HG02885 (cell line): ENCODE results near the gene GHRL.
"Not testable (repeated sequence)": the region's sequence is repeated elsewhere in the genome, so short reads cannot be mapped to it uniquely, and the experiment has no call there.

Source experiments
- ATAC-seq: cut with Tn5 transposase; IDR thresholded peaks from one replicate; pipeline ENCODE4 v1.9.1; 2021; ENCODE audit warnings: mild to moderate bottlenecking; ENCODE audit not compliant: unreplicated experiment, poor library complexity

The GHRL gene

DNA sequence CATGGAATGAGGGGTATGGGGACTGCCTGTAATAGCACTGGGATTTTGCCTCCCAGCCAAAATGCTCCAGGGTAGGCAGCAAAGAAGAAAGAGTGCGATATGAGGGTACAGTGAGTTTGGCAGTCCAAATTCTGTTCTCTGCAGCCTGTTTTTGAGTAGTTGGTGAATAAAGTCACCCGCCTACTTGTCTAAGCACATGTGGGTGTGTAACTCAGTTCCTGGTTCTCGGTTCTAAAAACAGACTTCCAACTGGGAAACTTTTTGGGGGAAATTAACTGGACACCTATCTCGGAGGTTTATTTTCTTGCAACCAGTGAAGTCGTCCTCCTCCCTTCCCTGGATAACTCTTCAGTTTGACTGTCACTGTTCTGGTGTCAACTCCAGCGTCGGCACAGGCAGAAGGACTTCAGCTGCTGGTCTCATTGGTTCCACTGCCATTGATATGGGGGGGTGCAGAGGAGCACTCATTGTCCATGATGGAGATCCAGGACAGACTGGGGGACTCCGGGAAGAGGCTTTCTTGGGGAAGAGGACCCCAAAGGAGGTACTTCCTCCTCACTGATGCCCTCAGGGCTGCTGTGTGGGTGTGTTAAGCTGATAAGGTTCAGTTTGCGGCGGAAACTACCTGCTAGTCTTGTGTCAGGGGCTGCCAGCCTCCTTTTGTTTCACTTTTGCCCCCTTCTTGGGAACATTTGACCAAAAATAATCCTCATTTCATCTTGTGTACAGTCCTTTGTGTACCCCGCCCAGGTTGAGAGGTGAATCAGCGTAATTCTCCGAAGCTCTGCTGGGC, 13.2 kb downstream of the GHRL start:
- no peak for ATAC-seq

- no peak for ATAC-seq
These were observed 14.2 kb downstream of the GHRL start for GRCh38 chr3:10278501-10278900.

DNA sequence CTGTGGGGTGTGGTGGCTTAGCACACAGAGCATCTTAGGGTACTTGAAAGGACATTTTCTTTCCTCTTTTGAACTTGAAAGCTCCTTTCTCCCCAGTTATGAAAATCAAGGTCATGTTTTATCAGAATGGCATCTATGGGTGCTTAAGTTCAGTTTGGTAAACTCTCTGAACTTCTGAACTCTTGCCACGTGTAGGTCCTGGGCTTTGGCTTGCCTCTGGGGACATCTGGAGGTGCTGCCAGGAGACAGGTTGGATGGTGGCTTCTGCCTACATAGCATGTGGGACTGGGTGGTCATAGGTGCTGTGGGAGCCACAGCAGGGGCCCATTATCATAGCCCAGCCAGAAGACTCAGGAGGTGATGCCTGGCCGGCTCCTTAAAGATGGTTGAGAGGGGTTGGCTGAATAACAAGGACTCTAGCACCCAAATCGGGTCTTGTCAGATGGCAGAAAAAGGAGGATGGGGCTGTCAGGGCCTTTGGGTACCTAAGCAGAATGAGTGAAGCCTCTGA, 15.6 kb downstream of the GHRL start:
- no peak for ATAC-seq

DNA sequence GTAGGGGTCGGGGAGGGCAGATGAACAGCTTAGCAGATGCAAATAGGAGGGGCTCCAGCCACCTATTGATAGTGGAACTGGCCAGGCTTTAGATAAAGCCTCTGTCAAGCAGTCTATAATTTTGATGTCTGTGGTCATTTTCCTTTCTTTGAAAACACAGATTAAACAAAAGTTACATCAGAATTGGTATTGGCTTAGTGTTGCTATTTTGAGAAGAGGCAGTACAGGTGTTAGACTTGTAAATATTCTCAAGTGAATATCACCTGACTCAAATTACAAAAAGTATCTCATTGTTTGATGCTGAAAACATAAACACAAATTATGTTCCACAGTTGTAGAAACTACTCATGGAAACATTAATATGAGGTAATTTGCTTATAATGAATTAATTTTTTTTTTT, 18.1 kb downstream of the GHRL start:
- ATAC-seq: no peak

DNA sequence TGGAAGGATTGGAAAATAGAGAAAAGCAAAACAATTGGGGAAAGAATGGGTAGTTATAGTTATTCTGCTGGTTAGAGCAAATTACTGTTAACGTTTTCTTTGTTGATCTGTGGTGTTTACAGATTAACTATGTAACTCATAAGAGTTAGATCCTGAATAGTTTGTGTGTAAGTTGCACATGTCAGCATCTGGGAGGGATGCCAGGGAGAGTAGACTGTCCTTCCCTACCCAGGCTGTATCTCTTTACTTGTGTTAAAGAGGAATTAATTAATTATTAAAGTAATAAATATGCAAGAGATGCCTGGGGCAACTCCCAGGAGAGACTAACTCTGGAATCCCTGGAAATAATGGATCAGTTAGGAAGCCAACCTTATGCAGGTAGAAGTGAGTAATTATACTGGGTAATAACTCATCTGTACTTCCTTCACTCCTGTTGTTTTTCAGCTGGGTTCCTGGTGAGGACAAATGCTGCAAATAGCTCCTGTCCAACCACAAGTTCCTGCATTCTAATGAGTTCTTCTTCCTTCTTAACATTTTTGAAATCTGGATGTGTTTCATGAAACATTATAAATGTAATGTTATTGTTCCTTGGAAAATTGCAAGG, 18.9 kb downstream of the GHRL start:
- no peak for ATAC-seq

GRCh38 chr3:10272977-10273376, 19.8 kb downstream of the GHRL start:
- ATAC-seq: no peak

GRCh38 chr3:10272476-10272875, 20.3 kb downstream of the GHRL start:
- ATAC-seq: not testable (repeated sequence)

- no peak for ATAC-seq
These were observed 23.3 kb downstream of the GHRL start for GRCh38 chr3:10269443-10269842.

DNA sequence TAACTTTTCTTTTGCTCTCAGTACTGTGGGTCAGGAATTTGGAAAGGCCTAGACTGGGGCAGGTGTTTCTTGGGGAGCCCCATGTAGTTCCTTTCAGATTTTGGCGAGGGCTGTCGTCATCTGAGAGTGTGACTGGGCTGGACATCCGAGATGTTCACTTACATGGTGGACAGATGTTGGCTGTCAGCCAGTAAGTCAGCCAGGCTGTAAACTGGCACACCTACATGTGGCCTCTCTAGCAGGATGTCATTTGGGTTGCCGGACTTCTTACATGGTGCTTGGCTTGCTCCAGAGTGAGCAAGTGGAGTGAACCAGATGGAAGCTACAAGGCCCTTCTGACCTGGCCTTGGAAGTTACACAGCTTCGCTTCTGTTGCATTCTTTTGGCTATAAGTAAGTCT, 23.8 kb downstream of the GHRL start:
- ATAC-seq: no peak

DNA sequence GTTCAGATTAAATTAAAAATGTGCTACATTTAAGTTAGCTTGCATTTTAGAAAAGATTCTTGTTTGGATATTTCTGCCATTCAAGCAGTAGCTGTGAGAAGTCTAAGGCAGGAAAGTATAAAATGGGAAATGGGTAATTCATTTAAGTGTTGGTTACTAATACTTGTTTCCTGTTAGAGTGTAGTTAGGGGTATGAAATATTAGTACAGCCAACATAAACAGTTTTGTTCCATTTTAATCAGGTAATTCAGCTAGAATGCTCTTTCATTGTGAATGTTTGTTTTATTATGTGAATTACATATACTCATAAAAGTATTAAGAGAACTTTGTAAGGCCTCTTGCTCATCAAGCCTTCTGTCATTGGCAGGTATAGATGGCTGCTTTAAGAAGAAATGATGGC, 24.6 kb downstream of the GHRL start:
- no peak for ATAC-seq

DNA sequence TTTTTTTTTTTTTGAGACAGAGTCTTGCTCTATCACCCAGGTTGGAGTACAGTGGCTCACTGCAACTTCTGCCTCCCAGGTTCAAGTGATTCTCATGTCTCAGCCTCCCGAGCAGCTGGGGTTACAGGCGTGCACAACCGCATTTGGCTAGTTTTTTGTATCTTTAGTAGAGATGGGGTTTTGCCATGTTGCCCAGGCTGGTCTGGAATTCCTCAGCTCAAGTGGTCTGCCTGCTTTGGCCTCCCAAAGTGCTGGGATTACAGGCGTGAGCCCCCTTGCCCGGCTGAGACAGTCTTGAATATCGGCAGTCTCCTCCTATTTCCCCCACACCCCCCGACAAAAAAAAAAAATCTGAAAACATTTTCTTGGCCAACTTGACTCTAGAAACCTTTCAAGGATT, 25.8 kb downstream of the GHRL start:
- not testable (repeated sequence) for ATAC-seq

GRCh38 chr3:10265833-10266232, 26.9 kb downstream of the GHRL start:
- ATAC-seq: no peak

DNA sequence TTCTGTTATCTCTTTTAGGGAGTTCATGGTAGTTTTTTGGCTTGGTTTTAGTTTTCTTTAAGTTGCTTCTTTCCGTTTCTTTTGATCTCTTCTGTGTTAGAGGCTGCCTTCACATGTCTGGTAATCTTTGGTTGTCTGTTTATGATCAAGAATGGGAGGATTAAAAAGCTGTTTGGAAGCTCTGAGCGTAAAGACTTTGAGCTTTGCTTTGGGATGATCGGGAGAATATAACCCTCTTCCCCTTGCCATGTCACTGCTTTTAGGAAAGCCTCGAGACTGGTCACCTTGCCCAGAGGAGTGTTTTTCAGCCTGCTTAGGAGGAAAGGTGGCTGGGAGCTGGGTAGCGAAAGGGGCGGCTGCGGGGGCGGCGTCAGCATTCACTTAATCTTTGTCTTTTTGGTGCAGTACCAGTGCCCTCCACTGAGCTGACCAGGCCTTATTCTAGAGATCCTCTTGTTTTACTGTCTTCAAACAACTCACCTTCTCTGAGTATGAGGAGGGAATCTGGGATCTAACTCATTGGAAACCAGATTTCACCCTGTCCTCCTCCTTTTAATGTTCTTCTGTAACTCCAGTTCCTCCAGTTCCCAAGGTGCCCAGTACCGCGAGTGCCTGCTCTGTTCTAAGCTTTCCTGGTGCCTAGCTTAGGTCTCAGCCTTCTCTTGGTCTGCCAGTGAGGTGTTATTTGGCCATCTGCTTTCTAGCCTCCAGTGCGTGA, 28.9 kb downstream of the GHRL start:
- no peak for ATAC-seq

GRCh38 chr3:10262027-10262426, 30.7 kb downstream of the GHRL start:
- no peak for ATAC-seq

- ATAC-seq: no peak
These were observed 32.5 kb downstream of the GHRL start for GRCh38 chr3:10260211-10260701.

DNA sequence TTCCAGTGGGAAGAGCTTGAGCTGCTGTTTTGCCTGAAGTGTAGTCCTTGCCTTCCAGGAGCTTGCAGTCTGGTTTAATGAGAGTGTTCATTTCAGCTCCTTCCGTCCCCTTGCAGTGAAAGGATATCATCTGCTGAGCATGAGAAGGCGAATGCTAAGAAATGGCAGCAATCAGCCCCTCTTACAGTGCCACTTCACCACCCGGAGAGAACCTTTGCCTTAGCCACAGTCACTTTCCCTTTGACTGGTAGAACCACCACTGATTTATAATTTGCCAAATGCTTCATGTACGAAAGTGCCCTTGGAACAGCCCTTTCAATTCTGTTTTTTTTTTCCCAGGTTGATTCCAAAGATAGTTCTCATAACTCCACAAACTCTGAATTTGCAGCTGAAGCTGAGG, 32.9 kb downstream of the GHRL start:
- no peak for ATAC-seq

DNA sequence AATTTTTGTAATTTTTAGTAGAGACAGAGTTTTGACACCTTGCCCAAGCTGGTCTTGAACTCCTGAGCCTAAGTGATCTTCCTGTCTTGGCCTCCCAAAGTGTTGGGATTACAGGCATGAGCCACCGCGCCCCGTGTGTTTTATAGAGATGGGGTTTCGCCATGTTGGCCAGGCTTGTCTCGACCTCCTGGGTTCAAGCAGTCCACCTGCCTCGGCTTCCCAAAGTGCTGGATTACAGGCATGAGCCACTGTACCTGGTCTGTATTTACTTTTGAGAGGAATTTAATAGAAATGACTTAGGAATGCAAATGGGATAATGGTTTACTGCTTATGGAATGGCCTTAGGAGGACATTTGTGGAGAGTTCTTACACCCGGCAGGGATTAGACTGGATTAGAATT, 33.7 kb downstream of the GHRL start:
- ATAC-seq: no peak

GRCh38 chr3:10255835-10256234, 36.9 kb downstream of the GHRL start:
- ATAC-seq: no peak

DNA sequence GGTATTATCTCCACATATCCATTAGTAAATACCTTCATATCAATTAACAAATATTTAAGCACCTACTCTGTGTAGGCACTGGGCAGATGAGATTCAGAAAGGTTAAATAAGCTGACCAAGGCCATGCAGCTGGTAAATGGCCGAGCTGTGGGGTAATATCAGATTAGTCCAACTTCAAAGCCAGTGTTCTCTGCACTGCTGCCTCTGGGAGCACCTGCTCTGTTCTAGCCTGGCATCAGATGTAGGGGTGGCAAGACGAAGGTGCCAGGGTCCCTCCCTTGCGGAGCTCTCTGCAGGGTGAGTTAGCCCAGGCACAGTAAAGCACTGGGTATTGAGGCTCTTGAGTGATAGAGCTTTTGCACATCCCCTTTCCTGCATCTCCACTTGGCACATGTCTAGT, 39.0 kb downstream of the GHRL start:
- ATAC-seq: no peak

- ATAC-seq: no peak
These were observed 41.7 kb downstream of the GHRL start for GRCh38 chr3:10251006-10251405.

- ATAC-seq: no peak
These were observed 42.9 kb downstream of the GHRL start for GRCh38 chr3:10249833-10250232.
